C4-2B (cell line): ENCODE measurements around the gene EIF4E2.

Experiments used
- H3K27ac ChIP-seq: fragments of 450-650 bp; 2 replicates; pipeline ENCODE4 v1.5.1; 2017
- CTCF ChIP-seq: fragments of 450-650 bp; conservative IDR thresholded peaks from 2 replicates; pipeline ENCODE4 v1.5.1; 2017; ENCODE audit warnings: mild to moderate bottlenecking
- ZFX ChIP-seq: fragments of 450-650 bp; IDR thresholded peaks from 2 replicates; pipeline ENCODE4 v1.6.1; 2017

EIF4E2 gene

GRCh38 chr2:232522623-232523401, 27.7 kb upstream of the EIF4E2 start:
- no peak for TF ChIP-seq ZFX
- TF ChIP-seq CTCF = no peak
- no peak overlapping the region for H3K27ac ChIP-seq

- H3K27ac ChIP-seq = no peak overlapping the region
- TF ChIP-seq ZFX = no peak
- no peak for TF ChIP-seq CTCF
These were observed 27.1 kb upstream of the EIF4E2 start for GRCh38 chr2:232523402-232523681.

GRCh38 chr2:232523682-232524597, 26.5 kb upstream of the EIF4E2 start:
- TF ChIP-seq ZFX (no peak), CTCF (no peak)
- no peak overlapping the region for H3K27ac ChIP-seq

GRCh38 chr2:232524771-232525170, 25.7 kb upstream of the EIF4E2 start:
- no peak overlapping the region for H3K27ac ChIP-seq
- TF ChIP-seq ZFX = no peak
- TF ChIP-seq CTCF = no peak

- H3K27ac ChIP-seq = no peak overlapping the region
- TF ChIP-seq ZFX (no peak), CTCF (no peak)
These were observed 25.3 kb upstream of the EIF4E2 start for GRCh38 chr2:232525199-232525598.

- H3K27ac ChIP-seq = no peak within 1 kb of the TSS
- no peak for TF ChIP-seq CTCF
- TF ChIP-seq ZFX = no peak
These were observed 24.6 kb upstream of the EIF4E2 start, which contains the start of gene CHRND for GRCh38 chr2:232525791-232526371. Gene CHRND, plus strand, starts transcription at chr2:232526160. Its CDS starts 56 bp downstream, at chr2:232526216.

GRCh38 chr2:232526372-232526941, 24.0 kb upstream of the EIF4E2 start:
- H3K27ac ChIP-seq = no peak overlapping the region
- TF ChIP-seq CTCF (no peak), ZFX (no peak)
